Type B pancreatic cell (in vitro differentiated cells): ENCODE measurements around the gene TRAF3IP1. TPM values are rescaled to one million over a fixed set of nuclear protein-coding genes. Genes with fewer than 3 reads are reported as not detected.

Experiments used
- DNase-seq: peaks from one replicate; pipeline ENCODE4 v3.0.0; 2021; ENCODE audit warnings: mixed read lengths; ENCODE audit not compliant: unreplicated experiment; ENCODE audit errors: extremely low spot score
- H3K27ac Mint-ChIP-seq: 2 replicates; pipeline ENCODE4 v1.8.0; 2021; ENCODE audit warnings: mild to moderate bottlenecking, mixed read lengths
- H3K27me3 Mint-ChIP-seq: 2 replicates; pipeline ENCODE4 v1.8.0; 2021; ENCODE audit warnings: mixed read lengths
- H3K36me3 Mint-ChIP-seq: 2 replicates; pipeline ENCODE4 v1.8.0; 2021; ENCODE audit warnings: mixed read lengths
- H3K4me1 Mint-ChIP-seq: one replicate; pipeline ENCODE4 v1.8.0; 2021; ENCODE audit warnings: mixed read lengths; ENCODE audit not compliant: unreplicated experiment
- H3K4me3 Mint-ChIP-seq: 2 replicates; pipeline ENCODE4 v1.8.0; 2021; ENCODE audit warnings: mild to moderate bottlenecking, mixed read lengths
- H3K9me3 Mint-ChIP-seq: 2 replicates; pipeline ENCODE4 v1.8.0; 2021; ENCODE audit warnings: mixed read lengths
- CTCF ChIP-seq: fragments of 200-600 bp; sonication (generic); conservative IDR thresholded peaks from 2 replicates; pipeline ENCODE4 v1.5.0; 2021; ENCODE audit warnings: antibody characterized with exemption, mild to moderate bottlenecking
- total RNA-seq: library from RNA; stranded (reverse); gene quantifications from 2 replicates; pipeline ENCODE4 v1.2.1, GENCODE V29; 2021; ENCODE audit warnings: low replicate concordance

The TRAF3IP1 gene
- total RNA-seq, 1 donor from 2014 or later, result 20.9 TPM

- no peak for DNase-seq
- Mint-ChIP-seq H3K36me3 (peaks cover 2% of the 10 kb centered on the region), H3K4me3 (no peak overlapping the region), H3K9me3 (peaks cover 4% of the 10 kb centered on the region), H3K27me3 (no peaks in the 10 kb centered on the region), H3K27ac (no peak overlapping the region), H3K4me1 (no peaks in the 10 kb centered on the region)
- TF ChIP-seq CTCF, result no peak
Observed at GRCh38 chr2:238412067-238412767, 91.9 kb downstream of the TRAF3IP1 start.

GRCh38 chr2:238413368-238413767 lies 93.0 kb downstream of the TRAF3IP1 start:
- Mint-ChIP-seq H3K27ac (no peak overlapping the region), H3K36me3 (no peaks in the 10 kb centered on the region), H3K4me3 (no peak overlapping the region), H3K9me3 (peaks cover 4% of the 10 kb centered on the region), H3K27me3 (no peaks in the 10 kb centered on the region), H3K4me1 (peaks cover 3% of the 10 kb centered on the region)
- no peak for DNase-seq
- TF ChIP-seq CTCF, result no peak

GRCh38 chr2:238415036-238415764 lies 94.9 kb downstream of the TRAF3IP1 start:
- H3K27me3 Mint-ChIP-seq, result no peaks in the 10 kb centered on the region
- DNase-seq, result no peak
- no peaks in the 10 kb centered on the region for H3K36me3 Mint-ChIP-seq
- peaks cover 4% of the 10 kb centered on the region for H3K9me3 Mint-ChIP-seq
- H3K27ac Mint-ChIP-seq, result no peak overlapping the region
- peaks cover 13% of the 10 kb centered on the region for H3K4me1 Mint-ChIP-seq
- no peak overlapping the region for H3K4me3 Mint-ChIP-seq
- no peak for TF ChIP-seq CTCF

GRCh38 chr2:238415893-238416292 lies 95.6 kb downstream of the TRAF3IP1 start:
- no peak overlapping the region for H3K4me3 Mint-ChIP-seq
- TF ChIP-seq CTCF, result no peak

GRCh38 chr2:238418196-238418998 lies 98.1 kb downstream of the TRAF3IP1 start:
- H3K36me3 Mint-ChIP-seq, result no peaks in the 10 kb centered on the region
- H3K27ac Mint-ChIP-seq, result peak overlapping the region; percentile 65
- H3K27me3 Mint-ChIP-seq, result no peaks in the 10 kb centered on the region
- peaks cover 31% of the 10 kb centered on the region for H3K4me1 Mint-ChIP-seq
- no peak for TF ChIP-seq CTCF
- no peak overlapping the region for H3K4me3 Mint-ChIP-seq
- no peak for DNase-seq
- peaks cover 4% of the 10 kb centered on the region for H3K9me3 Mint-ChIP-seq

More at GRCh38 chr2:238415893-238416292, 95.6 kb downstream of the TRAF3IP1 start:
- no peak for DNase-seq
- Mint-ChIP-seq H3K9me3 (peaks cover 4% of the 10 kb centered on the region), H3K27me3 (no peaks in the 10 kb centered on the region), H3K4me1 (peaks cover 20% of the 10 kb centered on the region), H3K36me3 (no peaks in the 10 kb centered on the region), H3K27ac (no peak overlapping the region)
